Stimulated activated CD8-positive, alpha-beta memory T cell treated with anti-CD3 and anti-CD28 coated beads, Interleukin-12 subunit alpha, Interleukin-12 subunit beta, amount 100 ng/mL, for 24 hours (primary cell): ENCODE results near the gene ARPC5.

Experiments used
- DNase-seq: peaks from one replicate; pipeline ENCODE4 v3.0.0-alpha.2; 2020; ENCODE audit errors: extremely low read depth

Gene ARPC5

GRCh38 chr1:183586455-183586854 lies 49.1 kb downstream of the ARPC5 start:
- no peak for DNase-seq

- DNase-seq: no peak
Observed at GRCh38 chr1:183585038-183585437, 50.5 kb downstream of the ARPC5 start.

- no peak for DNase-seq
Observed at GRCh38 chr1:183584147-183584546, 51.4 kb downstream of the ARPC5 start.

- no peak for DNase-seq
Observed at GRCh38 chr1:183583466-183583865, 52.1 kb downstream of the ARPC5 start.

GRCh38 chr1:183582021-183582713 lies 53.4 kb downstream of the ARPC5 start:
- DNase-seq: no peak

- no peak for DNase-seq
Observed at GRCh38 chr1:183580281-183580682, 55.3 kb downstream of the ARPC5 start.

GRCh38 chr1:183578856-183579255 lies 56.7 kb downstream of the ARPC5 start:
- DNase-seq: no peak

- no peak for DNase-seq
Observed at GRCh38 chr1:183577897-183578465, 57.6 kb downstream of the ARPC5 start.

GRCh38 chr1:183576537-183576936 lies 59.0 kb downstream of the ARPC5 start:
- DNase-seq: no peak

GRCh38 chr1:183575606-183576005 lies 60.0 kb downstream of the ARPC5 start:
- no peak for DNase-seq

- DNase-seq: no peak
Observed at GRCh38 chr1:183572721-183573120, 62.9 kb downstream of the ARPC5 start.

- DNase-seq: no peak
Observed at GRCh38 chr1:183571678-183572268, 63.8 kb downstream of the ARPC5 start.
